GM12878 (cell line): Measurements from ENCODE around the gene SESN1. TPM values are rescaled to one million over a fixed set of nuclear protein-coding genes. Genes with fewer than 3 reads are reported as not detected.

Experiments
- ATAC-seq: fragments of 200-7000 bp; cut with Tn5 transposase; 3 replicates; pipeline ENCODE4 v1.9.1; 2020; ENCODE audit warnings: mild to moderate bottlenecking, moderate library complexity
- BruUV-seq: library from RNA; stranded (reverse); fragments of 400-500 nt; replicated peaks from 2 replicates; lab custom pipeline; 2021; lab: Mats Ljungman, UMichigan
- CTCF ChIA-PET: fragments of 300-600 bp; sonication (Branson Sonifier 250); formaldehyde crosslinking; extraction: SDS; loops from one replicate; lab custom pipeline; 2021; ENCODE audit warnings: inconsistent platforms; lab: Yijun Ruan, JAX
- POLR2A ChIA-PET: fragments of 350-600 bp; formaldehyde crosslinking; extraction: SDS; loops from one replicate; lab custom pipeline; 2021; ENCODE audit warnings: inconsistent platforms; lab: Charles Lee
- RAD21 ChIA-PET: fragments of 300-600 bp; sonication (Branson Sonifier 250); formaldehyde crosslinking; loops from one replicate; lab custom pipeline; 2023; ENCODE audit warnings: antibody characterized with exemption; ENCODE audit not compliant: unreplicated experiment; lab: Charles Lee
- SMC1A ChIA-PET: fragments of 300-600 bp; sonication (Branson Sonifier 250); formaldehyde crosslinking; loops from one replicate; lab custom pipeline; 2023; ENCODE audit not compliant: unreplicated experiment, uncharacterized antibody; lab: Charles Lee
- DNase-seq: peaks from one replicate; pipeline ENCODE4 v3.0.0-alpha.2; 2011; ENCODE audit warnings: low read depth, low spot score
- FAIRE-seq: peaks from 3 replicates; lab custom pipeline; 2011; peaks lifted over from hg19 to GRCh38; lab: Jason Lieb, UNC
- H2AFZ ChIP-seq: 2 replicates; pipeline ENCODE4 v1.6.0; 2011; ENCODE audit warnings: low read depth, low read length, control low read depth; ENCODE audit not compliant: control insufficient read depth
- H3K27ac ChIP-seq: 2 replicates; pipeline ENCODE4 v1.5.1; 2011; ENCODE audit warnings: control low read depth; ENCODE audit not compliant: control insufficient read depth, insufficient read depth
- H3K27me3 ChIP-seq, 2 experiments: replicated peaks in 1 of 2; 2 replicates each; pipeline versions ENCODE4 v1.6.0 to v1.6.1; 2011; ENCODE audit warnings: low read length in 1 of 2; ENCODE audit not compliant: control insufficient read depth in 2 of 2, insufficient read depth in 2 of 2
- H3K36me3 ChIP-seq, 2 experiments: 2 replicates each; pipeline ENCODE4 v1.5.1; 2011; ENCODE audit warnings: low read length in 1 of 2; ENCODE audit not compliant: control insufficient read depth in 2 of 2, insufficient read depth in 2 of 2
- H3K4me1 ChIP-seq: 2 replicates; pipeline ENCODE4 v1.6.1; 2011; ENCODE audit warnings: mild to moderate bottlenecking, low read length, moderate library complexity, mixed read lengths; ENCODE audit not compliant: control insufficient read depth, insufficient read depth
- H3K4me2 ChIP-seq: 2 replicates; pipeline ENCODE4 v1.6.0; 2011; ENCODE audit warnings: control low read depth; ENCODE audit not compliant: control insufficient read depth, insufficient read depth
- H3K4me3 ChIP-seq: fragments of 200-600 bp; sonication (generic); 2 replicates; pipeline ENCODE4 v1.5.1; 2016
- H3K79me2 ChIP-seq: 2 replicates; pipeline ENCODE4 v1.6.0; 2011; ENCODE audit warnings: low read length; ENCODE audit not compliant: control insufficient read depth, insufficient read depth
- H3K9ac ChIP-seq: 2 replicates; pipeline ENCODE4 v1.8.0; 2011; ENCODE audit warnings: low read length, control low read depth, mixed read lengths; ENCODE audit not compliant: control insufficient read depth, insufficient read depth
- H3K9me3 ChIP-seq: replicated peaks from 3 replicates; pipeline ENCODE4 v1.5.1; 2011; ENCODE audit warnings: mild to moderate bottlenecking, low read length; ENCODE audit not compliant: control insufficient read depth, insufficient read depth
- H4K20me1 ChIP-seq: 2 replicates; pipeline ENCODE4 v1.6.0; 2011; ENCODE audit not compliant: control insufficient read depth, insufficient read depth
- HDAC2 ChIP-seq: fragments of 200-600 bp; sonication (generic); IDR thresholded peaks from 2 replicates; pipeline ENCODE4 v1.6.1; 2017
- MEF2A ChIP-seq: IDR thresholded peaks from 2 replicates; pipeline ENCODE4 v1.6.1; 2011; ENCODE audit warnings: low read depth, mild to moderate bottlenecking, low read length, moderate library complexity; ENCODE audit not compliant: insufficient read depth
- NFIC ChIP-seq: IDR thresholded peaks from 2 replicates; pipeline ENCODE4 v1.6.1; 2012; ENCODE audit warnings: low read depth, mild to moderate bottlenecking, inconsistent platforms, low read length, moderate library complexity
- NFYA ChIP-seq: IDR thresholded peaks from 2 replicates; pipeline ENCODE4 v1.6.1; 2011; ENCODE audit warnings: low read depth, mild to moderate bottlenecking, low read length, improper control_type of control experiment, borderline replicate concordance
- SUZ12 ChIP-seq: fragments of 200-600 bp; sonication (generic); IDR thresholded peaks from one replicate; pipeline ENCODE4 v1.6.1; 2018; ENCODE audit warnings: antibody characterized with exemption, mild to moderate bottlenecking; ENCODE audit not compliant: unreplicated experiment
- YY1 ChIP-seq: IDR thresholded peaks from 2 replicates; pipeline ENCODE4 v1.6.1; 2011; ENCODE audit warnings: low read depth, mild to moderate bottlenecking, low read length
- ZNF384 ChIP-seq: IDR thresholded peaks from 2 replicates; pipeline ENCODE4 v1.6.1; 2012; ENCODE audit warnings: low read depth, mild to moderate bottlenecking, low read length, improper control_type of control experiment, borderline replicate concordance
- WGBS: methylation state at CpG from one replicate; pipeline ENCODE4 v1.1.6; 2016; ENCODE audit warnings: low lambda C conversion rate; ENCODE audit not compliant: insufficient replicate concordance, insufficient coverage; ENCODE audit errors: missing lambda C conversion rate; 5-methylcytosine and 5-hydroxymethylcytosine counted together
- in situ Hi-C: fragments of 300-500 bp; cut with MboI; formaldehyde crosslinking; loops from 9 replicates; pipeline ENCODE4 v1.14.3; 2018; ENCODE audit warnings: mixed read lengths
- intact Hi-C: fragments of 100-400 bp; cut with micrococcal nuclease; formaldehyde crosslinking; loops from one replicate; pipeline ENCODE4 v1.14.2; 2022; ENCODE audit not compliant: unreplicated experiment
- polyA plus RNA-seq, 11 experiments: library from polyadenylated mRNA; depleted of rRNA in 4 of 11; unstranded in 6 of 11; stranded (reverse) in 5 of 11; fragments of >200 nt; fragmentation: Nextera tagmentation in 4 of 11; fragmentation: Illumina TruSeq in 1 of 11; extraction: Ambion mirVana in 4 of 11; extraction: Trizol in 1 of 11; gene quantifications; 1 replicate in 1 of 11; 2 replicates in 10 of 11; pipeline versions ENCODE4 v1.2.1 to v1.2.3, GENCODE V29; 2011 to 2016; ENCODE audit warnings: inconsistent platforms in 2 of 11, missing spikeins in 2 of 11, low read depth in 1 of 11
- total RNA-seq, 4 experiments: library from RNA; depleted of rRNA in 3 of 4; stranded (reverse); fragments of >200 nt in 3 of 4; fragmentation: Illumina TruSeq in 1 of 4; extraction: Trizol in 1 of 4; gene quantifications; 2 replicates each; pipeline versions ENCODE4 v1.2.1 to v1.2.3, GENCODE V29; 2013 to 2021
- TF ChIP-seq, protein P1 (sequence below): fragments of 150-350 bp; IDR thresholded peaks from 2 replicates; pipeline ENCODE4 v1.6.1; 2014; ENCODE audit warnings: mild to moderate bottlenecking, low read depth, low read length
- TF ChIP-seq, protein P2 (sequence below): IDR thresholded peaks from 2 replicates; pipeline ENCODE4 v1.6.1; 2012; ENCODE audit warnings: low read length, inconsistent platforms
- TF ChIP-seq, protein P3 (sequence below): fragments of 450-650 bp; IDR thresholded peaks from 2 replicates; pipeline ENCODE4 v1.6.1; 2018; ENCODE audit warnings: borderline replicate concordance, mild to moderate bottlenecking; ENCODE audit not compliant: partially characterized antibody

Gene SESN1
- total and polyA plus RNA-seq, 10 of the 15 experiments (the other 5 are each of a cell fraction or from before 2014, with no cell fraction given): 1.3 to 13.0 (median 3.3) TPM

DNA sequence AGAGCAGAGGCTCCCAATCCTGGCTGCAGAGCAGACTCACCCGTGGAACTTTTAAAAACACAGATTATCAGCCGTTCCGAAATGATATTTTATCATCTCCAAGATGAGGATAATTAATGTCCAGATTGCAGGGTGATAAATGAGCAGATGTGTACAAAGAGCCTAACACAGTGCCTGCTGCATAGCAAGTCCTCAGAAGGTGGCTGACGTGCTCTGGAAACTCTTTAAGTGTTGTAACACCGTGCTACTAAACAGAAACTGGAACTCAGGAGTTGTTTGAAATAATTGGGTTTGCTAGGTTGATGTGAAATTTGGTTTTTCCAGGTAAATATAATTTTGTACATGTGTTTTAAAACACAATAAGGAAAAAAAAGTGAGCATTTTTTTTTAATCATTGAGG is 128.4 kb downstream of the SESN1 start:
- H3K27ac ChIP-seq: no peak overlapping the region
- peaks cover 0 to 2% of the 10 kb centered on the region in 2 experiments; a peak in 3 of 4 replicates for H3K27me3 ChIP-seq
- RAD21 ChIA-PET: no interaction called here
- no peak for TF ChIP-seq SUZ12
- no peak for TF ChIP-seq MEF2A
- TF ChIP-seq, protein P1, sequence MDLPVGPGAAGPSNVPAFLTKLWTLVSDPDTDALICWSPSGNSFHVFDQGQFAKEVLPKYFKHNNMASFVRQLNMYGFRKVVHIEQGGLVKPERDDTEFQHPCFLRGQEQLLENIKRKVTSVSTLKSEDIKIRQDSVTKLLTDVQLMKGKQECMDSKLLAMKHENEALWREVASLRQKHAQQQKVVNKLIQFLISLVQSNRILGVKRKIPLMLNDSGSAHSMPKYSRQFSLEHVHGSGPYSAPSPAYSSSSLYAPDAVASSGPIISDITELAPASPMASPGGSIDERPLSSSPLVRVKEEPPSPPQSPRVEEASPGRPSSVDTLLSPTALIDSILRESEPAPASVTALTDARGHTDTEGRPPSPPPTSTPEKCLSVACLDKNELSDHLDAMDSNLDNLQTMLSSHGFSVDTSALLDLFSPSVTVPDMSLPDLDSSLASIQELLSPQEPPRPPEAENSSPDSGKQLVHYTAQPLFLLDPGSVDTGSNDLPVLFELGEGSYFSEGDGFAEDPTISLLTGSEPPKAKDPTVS: no peak
- TF ChIP-seq, protein P2, sequence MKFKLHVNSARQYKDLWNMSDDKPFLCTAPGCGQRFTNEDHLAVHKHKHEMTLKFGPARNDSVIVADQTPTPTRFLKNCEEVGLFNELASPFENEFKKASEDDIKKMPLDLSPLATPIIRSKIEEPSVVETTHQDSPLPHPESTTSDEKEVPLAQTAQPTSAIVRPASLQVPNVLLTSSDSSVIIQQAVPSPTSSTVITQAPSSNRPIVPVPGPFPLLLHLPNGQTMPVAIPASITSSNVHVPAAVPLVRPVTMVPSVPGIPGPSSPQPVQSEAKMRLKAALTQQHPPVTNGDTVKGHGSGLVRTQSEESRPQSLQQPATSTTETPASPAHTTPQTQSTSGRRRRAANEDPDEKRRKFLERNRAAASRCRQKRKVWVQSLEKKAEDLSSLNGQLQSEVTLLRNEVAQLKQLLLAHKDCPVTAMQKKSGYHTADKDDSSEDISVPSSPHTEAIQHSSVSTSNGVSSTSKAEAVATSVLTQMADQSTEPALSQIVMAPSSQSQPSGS: no peak
- TF ChIP-seq HDAC2: no peak
- TF ChIP-seq NFIC: no peak
- TF ChIP-seq YY1: no peak
- TF ChIP-seq, protein P3, sequence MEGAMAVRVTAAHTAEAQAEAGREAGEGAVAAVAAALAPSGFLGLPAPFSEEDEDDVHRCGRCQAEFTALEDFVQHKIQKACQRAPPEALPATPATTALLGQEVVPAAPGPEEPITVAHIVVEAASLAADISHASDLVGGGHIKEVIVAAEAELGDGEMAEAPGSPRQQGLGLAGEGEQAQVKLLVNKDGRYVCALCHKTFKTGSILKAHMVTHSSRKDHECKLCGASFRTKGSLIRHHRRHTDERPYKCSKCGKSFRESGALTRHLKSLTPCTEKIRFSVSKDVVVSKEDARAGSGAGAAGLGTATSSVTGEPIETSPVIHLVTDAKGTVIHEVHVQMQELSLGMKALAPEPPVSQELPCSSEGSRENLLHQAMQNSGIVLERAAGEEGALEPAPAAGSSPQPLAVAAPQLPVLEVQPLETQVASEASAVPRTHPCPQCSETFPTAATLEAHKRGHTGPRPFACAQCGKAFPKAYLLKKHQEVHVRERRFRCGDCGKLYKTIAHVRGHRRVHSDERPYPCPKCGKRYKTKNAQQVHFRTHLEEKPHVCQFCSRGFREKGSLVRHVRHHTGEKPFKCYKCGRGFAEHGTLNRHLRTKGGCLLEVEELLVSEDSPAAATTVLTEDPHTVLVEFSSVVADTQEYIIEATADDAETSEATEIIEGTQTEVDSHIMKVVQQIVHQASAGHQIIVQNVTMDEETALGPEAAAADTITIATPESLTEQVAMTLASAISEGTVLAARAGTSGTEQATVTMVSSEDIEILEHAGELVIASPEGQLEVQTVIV: no peak
- no peak for TF ChIP-seq NFYA
- no peak for TF ChIP-seq ZNF384
- intact Hi-C loops (no loop called here), in situ Hi-C loops (no loop called here)
- no peaks in the 10 kb centered on the region for H3K79me2 ChIP-seq
- 49% methylated on average over 5 of the region's 5 CpGs for WGBS
- no peaks in the 10 kb centered on the region for H3K4me1 ChIP-seq
- no peaks in the 10 kb centered on the region for H4K20me1 ChIP-seq
- no TSS peak for BruUV-seq
- no peak overlapping the region for H3K4me3 ChIP-seq
- ATAC-seq: no peak
- H2AFZ ChIP-seq: no peak overlapping the region
- no peak overlapping the region for H3K9ac ChIP-seq
- CTCF ChIA-PET: interaction anchor here (0.6 kb wide), 1 partner anchor 452 kb away, joined by 3 read pairs; no protein-coding TSS in a partner anchor
- no peak overlapping the region for H3K4me2 ChIP-seq
- H3K36me3 ChIP-seq: no peaks in the 10 kb centered on the region
- no peaks in the 10 kb centered on the region for H3K9me3 ChIP-seq
- SMC1A ChIA-PET: no interaction called here
- FAIRE-seq: no peak
- POLR2A ChIA-PET: no interaction called here
- no peak for DNase-seq
